GM23248 (cell line): Measurements from ENCODE around the gene HOXB4. TPM values are rescaled to one million over a fixed set of nuclear protein-coding genes. Genes with fewer than 3 reads are reported as not detected.
A peak's percentile ranks its signal among the peaks of the same experiment; 100 is the strongest.

Experiments used
- DNase-seq: peaks from one replicate; pipeline ENCODE4 v3.0.0-alpha.2; 2015
- H2AFZ ChIP-seq: fragments of 200-600 bp; sonication (generic); 2 replicates; pipeline ENCODE4 v1.6.1; 2016; ENCODE audit warnings: antibody characterized with exemption
- H3F3A ChIP-seq: fragments of 200-600 bp; sonication (generic); 2 replicates; pipeline ENCODE4 v1.6.1; 2016; ENCODE audit warnings: mild to moderate bottlenecking, antibody characterized with exemption, mixed run types; ENCODE audit not compliant: insufficient read depth
- H3K27ac ChIP-seq: fragments of 200-600 bp; sonication (generic); 2 replicates; pipeline ENCODE4 v1.5.1; 2016; ENCODE audit warnings: mild to moderate bottlenecking
- H3K27me3 ChIP-seq: fragments of 200-600 bp; sonication (generic); replicated peaks from 2 replicates; pipeline ENCODE4 v1.6.1; 2016; ENCODE audit warnings: mild to moderate bottlenecking; ENCODE audit not compliant: insufficient read depth
- H3K36me3 ChIP-seq: fragments of 200-600 bp; sonication (generic); 2 replicates; pipeline ENCODE4 v1.6.1; 2016; ENCODE audit warnings: low read depth, mild to moderate bottlenecking
- H3K4me1 ChIP-seq: fragments of 200-600 bp; sonication (generic); 2 replicates; pipeline ENCODE4 v1.6.1; 2016; ENCODE audit warnings: mild to moderate bottlenecking; ENCODE audit not compliant: insufficient read depth
- H3K4me2 ChIP-seq: fragments of 200-600 bp; sonication (generic); one replicate; pipeline ENCODE4 v1.6.1; 2016; ENCODE audit warnings: mild to moderate bottlenecking; ENCODE audit not compliant: unreplicated experiment
- H3K4me3 ChIP-seq: fragments of 200-600 bp; sonication (generic); 2 replicates; pipeline ENCODE4 v1.5.1; 2016; ENCODE audit warnings: mild to moderate bottlenecking
- H3K79me2 ChIP-seq: fragments of 200-600 bp; sonication (generic); 2 replicates; pipeline ENCODE4 v1.6.1; 2016; ENCODE audit warnings: mild to moderate bottlenecking; ENCODE audit not compliant: insufficient read depth
- H3K9ac ChIP-seq: fragments of 200-600 bp; sonication (generic); 2 replicates; pipeline ENCODE4 v1.6.1; 2016; ENCODE audit warnings: mild to moderate bottlenecking
- H3K9me2 ChIP-seq: fragments of 200-600 bp; sonication (generic); 2 replicates; pipeline ENCODE4 v1.6.1; 2016; ENCODE audit warnings: mixed run types, mild to moderate bottlenecking, moderate library complexity; ENCODE audit not compliant: insufficient read depth
- H3K9me3 ChIP-seq: fragments of 200-600 bp; sonication (generic); one replicate; pipeline ENCODE4 v1.6.1; 2017; ENCODE audit warnings: low read depth
- H4K20me1 ChIP-seq: fragments of 200-600 bp; sonication (generic); 2 replicates; pipeline ENCODE4 v1.6.0; 2016; ENCODE audit not compliant: insufficient read depth
- EZH2 ChIP-seq: fragments of 200-600 bp; sonication (generic); IDR thresholded peaks from 2 replicates; pipeline ENCODE4 v1.6.1; 2018; ENCODE audit warnings: antibody characterized with exemption, mild to moderate bottlenecking; ENCODE audit not compliant: insufficient read depth, poor library complexity, severe bottlenecking
- EZH2phosphoT487 ChIP-seq: fragments of 200-600 bp; sonication (generic); IDR thresholded peaks from 2 replicates; pipeline ENCODE4 v1.6.1; 2018; ENCODE audit warnings: antibody characterized with exemption, moderate library complexity, mild to moderate bottlenecking, low read depth; ENCODE audit not compliant: insufficient read depth
- WGBS, 2 experiments: methylation state at CpG; one replicate each; pipeline ENCODE4 v1.1.6; 2015 to 2017; ENCODE audit warnings: low lambda C conversion rate in 2 of 2, low coverage in 1 of 2; ENCODE audit errors: missing lambda C conversion rate in 2 of 2; 5-methylcytosine and 5-hydroxymethylcytosine counted together
- in situ Hi-C: fragments of 300-500 bp; cut with MboI; formaldehyde crosslinking; loops from 2 replicates; pipeline ENCODE4 v1.15.0; 2020
- polyA plus RNA-seq: library from polyadenylated mRNA; unstranded; fragments of >200 nt; fragmentation: Nextera tagmentation; extraction: Ambion mirVana; gene quantifications from 2 replicates; pipeline ENCODE4 v1.2.1, GENCODE V29; 2016
- total RNA-seq: library from RNA; depleted of rRNA; stranded (reverse); fragments of >200 nt; shearing (Covaris generic); gene quantifications from 2 replicates; pipeline ENCODE4 v1.2.3, GENCODE V29; 2014

The HOXB4 gene
- total and polyA plus RNA-seq, 2 experiments from 2014 or later = 1.2 to 2.2 TPM

DNA sequence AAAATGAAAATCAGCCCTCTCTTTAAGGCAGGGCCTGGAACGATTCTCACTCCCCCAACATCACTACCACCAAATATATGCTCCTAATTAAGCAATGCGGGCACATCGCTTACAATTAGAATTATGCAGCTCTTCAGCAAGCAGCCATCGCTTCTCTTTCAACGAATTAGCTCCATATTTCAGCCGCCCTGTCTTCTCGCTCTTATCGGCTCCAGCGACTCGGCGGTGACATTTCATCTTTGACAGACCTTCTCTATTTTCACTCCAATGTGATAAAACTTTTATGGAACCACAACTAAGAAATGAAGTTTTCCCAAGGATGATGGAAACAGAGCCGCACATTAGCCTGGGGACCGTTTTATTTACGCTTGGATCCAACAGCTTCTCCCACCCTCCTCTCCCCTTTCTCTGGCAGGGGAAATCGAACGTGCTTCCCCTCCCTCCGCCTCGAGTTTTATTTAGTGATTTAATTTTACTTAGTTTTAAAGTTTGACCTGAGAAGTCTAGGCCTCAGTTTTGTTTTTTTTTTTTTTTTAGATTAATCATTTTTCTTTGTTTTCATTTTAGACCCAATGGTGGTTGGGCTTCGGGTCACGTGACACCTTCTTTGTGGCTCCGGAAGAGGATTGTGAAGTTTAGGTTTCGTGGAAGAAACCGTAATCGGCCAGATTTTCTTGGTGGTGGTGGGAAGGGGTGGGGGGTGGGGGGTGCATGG, 30.2 kb downstream of the HOXB4 start:
- peak overlapping the region; percentile 99 for H3K9ac ChIP-seq
- H3K9me3 ChIP-seq = no peaks in the 10 kb centered on the region
- no peaks in the 10 kb centered on the region for H4K20me1 ChIP-seq
- no peaks in the 10 kb centered on the region for H3K27me3 ChIP-seq
- no peaks in the 10 kb centered on the region; the same call in 1 of the 2 replicates for H3K36me3 ChIP-seq
- peak overlapping the region; percentile 93 for H3K4me2 ChIP-seq
- peak overlapping the region; percentile 66 for H3K4me3 ChIP-seq
- WGBS, 2 experiments = 8 to 10% methylated on average over 24 of the region's 24 CpGs
- no peak for TF ChIP-seq EZH2phosphoT487
- no peak for TF ChIP-seq EZH2
- peaks cover 44% of the 10 kb centered on the region for H3F3A ChIP-seq
- H3K27ac ChIP-seq = peak overlapping the region; percentile 96
- DNase-seq = peak; percentile 90
- H2AFZ ChIP-seq = peak overlapping the region; percentile 92
- no peaks in the 10 kb centered on the region for H3K9me2 ChIP-seq
- in situ Hi-C loops = no loop called here
- peaks cover 43% of the 10 kb centered on the region for H3K79me2 ChIP-seq
- peaks cover 39% of the 10 kb centered on the region for H3K4me1 ChIP-seq

DNA sequence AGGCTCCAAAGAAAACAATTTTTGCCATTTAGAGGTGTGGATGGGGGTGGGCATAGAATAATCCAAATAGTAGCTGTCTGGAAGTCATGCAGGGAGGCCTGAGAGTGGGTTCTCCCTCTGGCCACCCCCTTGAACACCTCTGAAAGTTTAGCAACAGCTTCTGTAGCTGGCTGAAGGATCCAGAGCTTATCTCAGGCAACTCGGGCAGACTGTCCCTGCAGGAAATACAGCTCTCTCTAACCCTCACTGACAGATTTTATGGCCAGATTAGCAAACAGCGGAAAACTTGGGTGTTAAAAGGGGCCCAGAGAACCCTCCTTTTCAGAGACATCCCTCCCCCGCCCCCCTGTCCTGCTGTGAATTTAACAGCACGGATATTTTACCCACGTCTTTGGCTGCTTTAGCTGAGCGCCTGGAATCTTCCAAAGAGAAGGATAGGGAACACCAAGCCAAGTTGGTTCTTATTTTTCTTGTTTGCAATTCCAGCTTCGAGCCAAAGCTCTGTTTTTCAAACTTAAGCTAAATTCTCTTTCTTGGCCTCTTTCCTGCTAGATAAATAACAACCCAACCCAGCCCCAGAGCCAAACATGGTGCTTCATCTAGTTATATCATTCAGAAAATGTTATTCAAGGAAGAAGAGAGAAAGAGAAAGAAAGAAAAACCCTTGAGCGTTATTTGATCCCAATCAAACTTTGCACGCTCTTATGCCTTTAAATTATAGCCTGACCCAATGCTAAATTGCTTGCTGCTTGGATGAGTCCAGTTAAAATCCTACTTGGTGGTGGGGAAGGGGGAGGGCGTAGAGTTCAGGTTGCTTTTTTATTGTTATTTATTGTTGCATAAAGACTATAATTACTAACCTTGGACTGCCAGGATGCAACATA, 31.0 kb downstream of the HOXB4 start:
- no peaks in the 10 kb centered on the region for H3K9me2 ChIP-seq
- peak overlapping the region; percentile 96 for H3K27ac ChIP-seq
- WGBS, 2 experiments = 8 to 9% methylated on average over 10 of the region's 10 CpGs
- peak; percentile 59 for DNase-seq
- no peak for TF ChIP-seq EZH2phosphoT487
- TF ChIP-seq EZH2 = no peak
- no peaks in the 10 kb centered on the region for H3K27me3 ChIP-seq
- no peaks in the 10 kb centered on the region; the same call in 1 of the 2 replicates for H3K36me3 ChIP-seq
- H3K4me1 ChIP-seq = peaks cover 39% of the 10 kb centered on the region
- H3F3A ChIP-seq = peaks cover 44% of the 10 kb centered on the region
- no peaks in the 10 kb centered on the region for H3K9me3 ChIP-seq
- H4K20me1 ChIP-seq = no peaks in the 10 kb centered on the region
- H3K9ac ChIP-seq = peak overlapping the region; percentile 99
- H3K4me3 ChIP-seq = peak overlapping the region; percentile 66
- peak overlapping the region; percentile 92 for H2AFZ ChIP-seq
- peaks cover 47% of the 10 kb centered on the region for H3K79me2 ChIP-seq
- in situ Hi-C loops = no loop called here
- peak overlapping the region; percentile 93 for H3K4me2 ChIP-seq

DNA sequence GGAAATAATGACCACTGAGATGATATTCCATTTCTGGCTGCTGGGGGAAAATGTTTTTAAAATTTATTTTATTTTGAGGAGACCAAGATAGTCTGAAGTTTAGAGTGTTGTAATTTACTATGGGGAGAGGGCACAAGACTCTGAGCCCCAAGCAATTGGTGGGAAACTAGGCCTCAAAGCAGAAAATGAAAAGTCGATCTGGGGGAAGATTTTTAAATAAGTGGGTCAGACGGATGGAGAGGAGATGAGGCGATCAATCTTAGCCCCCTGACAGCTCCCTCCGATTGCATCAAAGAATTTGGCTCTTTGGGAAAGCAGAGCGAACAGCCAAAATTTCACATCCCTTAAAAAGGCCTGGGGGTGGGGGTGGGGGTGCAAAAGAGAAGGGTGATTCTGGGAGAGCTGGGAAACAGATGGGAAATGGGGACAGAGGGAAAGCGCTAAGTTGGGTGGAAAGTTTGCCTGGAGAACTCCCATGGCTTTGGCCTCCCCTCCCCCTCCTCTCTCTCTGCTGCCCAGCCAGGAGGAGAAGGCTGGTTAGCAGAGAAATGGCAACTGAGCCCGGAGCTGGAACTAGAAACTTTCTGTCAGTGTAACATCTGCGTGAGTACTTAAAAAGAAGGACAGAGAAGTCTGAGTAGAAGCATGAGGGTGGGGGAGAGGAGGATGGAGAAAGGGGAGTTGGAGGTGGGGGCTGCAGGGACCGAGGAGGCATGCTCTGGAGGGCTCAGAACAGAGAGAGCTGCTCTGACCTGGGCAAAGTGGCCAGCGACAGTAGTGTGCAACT, 31.8 kb downstream of the HOXB4 start:
- peak overlapping the region; percentile 93 for H3K4me2 ChIP-seq
- peak overlapping the region; percentile 92 for H2AFZ ChIP-seq
- WGBS, 2 experiments = 23 to 24% methylated on average over 10 of the region's 10 CpGs

DNA sequence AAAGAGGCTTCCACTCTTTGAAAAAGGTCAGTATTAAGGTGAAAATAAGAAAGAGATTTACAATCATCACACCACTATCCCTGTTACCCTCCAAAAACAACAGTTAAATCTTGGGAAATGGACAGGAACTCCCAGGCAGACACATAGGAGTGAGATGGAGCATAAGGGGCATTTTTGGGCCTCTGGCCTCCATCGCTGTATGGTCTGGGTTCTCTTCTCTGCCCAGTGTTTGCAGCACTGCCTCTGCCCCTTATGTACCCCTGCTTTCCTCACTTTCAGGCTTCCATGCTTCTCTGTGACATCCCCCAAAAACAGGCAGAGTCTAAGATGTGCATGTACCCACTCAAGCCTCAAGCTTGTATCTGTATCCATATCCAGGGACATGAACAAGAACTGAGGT, 32.6 kb downstream of the HOXB4 start:
- in situ Hi-C loops = no loop called here
- 93 to 100% methylated on average over 1 of the region's 1 CpG for WGBS, 2 experiments
- Histone ChIP-seq H3K4me1 (peaks cover 46% of the 10 kb centered on the region), H3K4me2 (peak overlapping the region; percentile 93), H2AFZ (peak overlapping the region; percentile 64), H3K27me3 (no peaks in the 10 kb centered on the region), H3K36me3 (no peaks in the 10 kb centered on the region; the same call in 1 of the 2 replicates), H4K20me1 (no peaks in the 10 kb centered on the region), H3K27ac (peak overlapping the region; percentile 96), H3F3A (peaks cover 48% of the 10 kb centered on the region), H3K79me2 (peaks cover 63% of the 10 kb centered on the region), H3K4me3 (peak overlapping the region; percentile 95; the same call in 1 of the 2 replicates), H3K9me3 (no peaks in the 10 kb centered on the region), H3K9me2 (no peaks in the 10 kb centered on the region), H3K9ac (peak overlapping the region; percentile 99)
- TF ChIP-seq EZH2 (no peak), EZH2phosphoT487 (no peak)
- DNase-seq = no peak

More for the DNA sequence above, 31.8 kb downstream of the HOXB4 start:
- H3K27me3 ChIP-seq = no peaks in the 10 kb centered on the region
- peaks cover 55% of the 10 kb centered on the region for H3K79me2 ChIP-seq
- H3K9me2 ChIP-seq = no peaks in the 10 kb centered on the region
- peak; percentile 61 for DNase-seq
- peak overlapping the region; percentile 99 for H3K9ac ChIP-seq
- H4K20me1 ChIP-seq = no peaks in the 10 kb centered on the region
- H3K4me3 ChIP-seq = peak overlapping the region; percentile 66
- H3K9me3 ChIP-seq = no peaks in the 10 kb centered on the region
- H3F3A ChIP-seq = peaks cover 44% of the 10 kb centered on the region
- peak overlapping the region; percentile 96 for H3K27ac ChIP-seq
- TF ChIP-seq EZH2phosphoT487 = no peak
- no peak for TF ChIP-seq EZH2
- H3K36me3 ChIP-seq = no peaks in the 10 kb centered on the region; the same call in 1 of the 2 replicates
- H3K4me1 ChIP-seq = peaks cover 39% of the 10 kb centered on the region
- in situ Hi-C loops = no loop called here
